Fibroblast of villous mesenchyme (primary cell): ENCODE data around the gene ADH4. TPM values are rescaled to one million over a fixed set of nuclear protein-coding genes. Genes with fewer than 3 reads are reported as not detected.
"Not testable (repeated sequence)": the region's sequence is repeated elsewhere in the genome, so short reads cannot be mapped to it uniquely, and the experiment has no call there.

Source experiments
- DNase-seq: peaks from one replicate; pipeline ENCODE4 v3.0.0-alpha.2; 2010; ENCODE audit warnings: low read depth
- H3K4me3 ChIP-seq: 2 replicates; pipeline ENCODE4 v1.5.1; 2011; ENCODE audit warnings: low read depth, mild to moderate bottlenecking, low read length
- CTCF ChIP-seq: IDR thresholded peaks from 2 replicates; pipeline ENCODE4 v1.5.1; 2012; ENCODE audit warnings: low read depth, mild to moderate bottlenecking, low read length; ENCODE audit not compliant: insufficient read depth
- total RNA-seq: library from RNA; depleted of rRNA; stranded (reverse); fragments of >200 nt; gene quantifications from 2 replicates; pipeline ENCODE4 v1.2.3, GENCODE V29; 2012

ADH4 gene
- not detected in 2 replicates for total RNA-seq

DNA sequence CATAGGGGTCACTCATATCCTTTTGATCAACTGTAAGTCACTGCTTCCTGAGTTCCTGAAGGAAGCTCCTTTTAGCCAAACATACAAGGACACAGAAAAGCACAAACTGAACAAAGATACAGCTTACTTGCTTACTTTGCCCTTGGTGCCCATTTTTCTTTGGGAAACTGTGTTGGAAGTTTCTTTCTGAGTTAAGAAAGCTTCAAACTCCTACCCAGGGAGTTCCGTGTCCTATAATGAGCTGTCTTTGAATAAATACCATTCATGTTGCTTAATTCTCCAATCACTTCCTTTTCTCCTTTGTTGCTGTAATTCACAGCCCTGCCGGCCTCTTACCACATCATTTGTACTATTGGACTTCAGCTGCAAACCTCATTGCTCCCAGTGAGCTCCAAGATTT lies at the start of gene ADH4:
Gene ADH4 (minus strand): TSS at position 228 of the 400 bp plus-strand sequence. CDS start 75 bp downstream, at position 153.
- TF ChIP-seq CTCF, result no peak
- H3K4me3 ChIP-seq, result no peak within 1 kb of the TSS
- DNase-seq, result no peak

- DNase-seq, result no peak
- no peak for TF ChIP-seq CTCF
- no peak overlapping the region for H3K4me3 ChIP-seq
Observed at GRCh38 chr4:99190336-99190735, 46.2 kb upstream of the ADH4 start.

DNA sequence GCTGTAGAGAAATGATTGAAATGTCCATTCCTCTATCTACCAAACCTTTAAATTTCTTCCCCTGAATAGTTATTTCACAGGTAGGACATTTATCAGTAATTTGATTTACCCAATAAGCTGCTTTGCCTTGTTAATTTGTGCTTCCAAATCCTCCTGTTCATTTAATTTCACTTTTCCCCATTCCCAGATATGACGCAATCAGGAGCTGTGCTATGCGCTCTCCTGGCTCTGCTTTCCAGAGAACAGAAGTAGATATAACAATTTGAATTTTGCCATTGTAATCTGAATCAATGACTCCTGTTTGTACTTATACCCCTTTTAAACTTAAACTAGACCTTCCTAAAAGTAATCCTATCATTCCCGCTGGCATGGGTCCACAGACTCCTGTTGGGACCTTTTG lies 45.8 kb upstream of the ADH4 start:
- H3K4me3 ChIP-seq, DNase-seq: not testable (repeated sequence)

- H3K4me3 ChIP-seq, result no peak overlapping the region
- DNase-seq, result no peak
- TF ChIP-seq CTCF, result no peak
Observed at GRCh38 chr4:99186029-99186428, 41.9 kb upstream of the ADH4 start.

DNA sequence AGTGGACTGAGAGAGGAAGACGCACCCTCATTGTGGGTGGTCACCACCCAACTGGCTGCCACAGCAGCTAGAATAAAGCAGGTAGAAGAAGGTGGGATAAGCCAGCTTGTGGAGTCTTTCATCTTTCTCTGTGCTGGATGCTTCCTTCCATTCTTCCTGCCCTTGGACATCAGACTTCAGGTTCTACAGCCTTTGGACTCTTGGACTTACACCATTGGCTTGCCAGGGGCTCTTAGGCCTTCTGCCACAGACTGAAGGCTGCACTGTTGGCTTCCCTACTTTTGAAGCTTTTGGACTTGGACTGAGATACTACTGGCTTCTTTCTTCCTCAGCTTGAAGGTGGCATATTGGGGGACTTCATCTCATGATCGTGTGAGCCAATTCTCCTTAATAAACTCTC lies 41.5 kb upstream of the ADH4 start:
- TF ChIP-seq CTCF, result no peak
- DNase-seq, result no peak
- no peak overlapping the region for H3K4me3 ChIP-seq

- H3K4me3 ChIP-seq, result no peak overlapping the region
- no peak for TF ChIP-seq CTCF
- DNase-seq, result peak; percentile 58
Observed at GRCh38 chr4:99180382-99181070, 36.4 kb upstream of the ADH4 start.

DNA sequence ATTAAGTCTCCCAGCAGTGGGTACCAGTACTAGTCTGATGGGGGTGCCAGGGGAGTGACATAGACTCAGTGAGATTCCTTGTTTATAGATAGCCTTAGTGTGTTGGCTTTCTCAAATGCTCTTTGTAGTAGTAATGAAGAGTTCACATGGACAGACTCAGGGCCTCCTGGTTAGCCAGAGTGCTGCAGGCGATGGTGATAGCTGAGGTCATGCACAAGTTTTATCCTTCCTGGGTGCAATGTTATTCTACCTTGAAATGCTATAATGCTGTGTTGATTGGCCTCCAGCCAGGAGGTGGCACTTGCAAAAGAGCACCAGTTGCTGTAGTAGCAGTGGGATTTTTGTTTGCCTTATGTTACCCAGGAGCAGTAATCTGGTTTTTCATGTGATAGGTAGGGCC lies 35.5 kb upstream of the ADH4 start:
- no peak for TF ChIP-seq CTCF
- no peak for DNase-seq
- H3K4me3 ChIP-seq, result no peak overlapping the region
